Effector memory CD4-positive, alpha-beta T cell (primary cell): ENCODE results near the gene DEPDC5.

Source experiments
- DNase-seq, 3 donors: peaks; one replicate each; pipeline ENCODE4 v3.0.0-alpha.2; 2020
- H3K27ac ChIP-seq: 2 replicates; pipeline ENCODE4 v1.7.0; 2013; ENCODE audit warnings: mild to moderate bottlenecking, low read length, moderate library complexity; ENCODE audit not compliant: insufficient read depth, poor library complexity, severe bottlenecking
- H3K27me3 ChIP-seq: replicated peaks from 2 replicates; pipeline ENCODE4 v1.7.0; 2013; ENCODE audit warnings: mild to moderate bottlenecking, low read length; ENCODE audit not compliant: insufficient read depth, control insufficient read depth, poor library complexity, severe bottlenecking
- H3K36me3 ChIP-seq: 2 replicates; pipeline ENCODE4 v1.7.0; 2013; ENCODE audit warnings: mild to moderate bottlenecking, low read length, moderate library complexity; ENCODE audit not compliant: control insufficient read depth, insufficient read depth
- H3K4me1 ChIP-seq: 2 replicates; pipeline ENCODE4 v1.7.0; 2013; ENCODE audit warnings: low read length, mild to moderate bottlenecking; ENCODE audit not compliant: control insufficient read depth, insufficient read depth, poor library complexity, severe bottlenecking
- H3K4me3 ChIP-seq: 2 replicates; pipeline ENCODE4 v1.7.0; 2013; ENCODE audit warnings: low read length, low read depth, mild to moderate bottlenecking; ENCODE audit not compliant: insufficient read depth, poor library complexity, severe bottlenecking
- H3K9me3 ChIP-seq: 2 replicates; pipeline ENCODE4 v1.7.0; 2013; ENCODE audit warnings: mild to moderate bottlenecking, low read length, moderate library complexity; ENCODE audit not compliant: control insufficient read depth

DEPDC5 gene

GRCh38 chr22:31948002-31948401, 194.2 kb downstream of the DEPDC5 start:
- DNase-seq = no peak
- Histone ChIP-seq H3K36me3 (peaks cover 15% of the 10 kb centered on the region), H3K27me3 (no peaks in the 10 kb centered on the region), H3K4me1 (peaks cover 20% of the 10 kb centered on the region), H3K9me3 (no peaks in the 10 kb centered on the region), H3K27ac (no peak overlapping the region), H3K4me3 (no peak overlapping the region)

DNA sequence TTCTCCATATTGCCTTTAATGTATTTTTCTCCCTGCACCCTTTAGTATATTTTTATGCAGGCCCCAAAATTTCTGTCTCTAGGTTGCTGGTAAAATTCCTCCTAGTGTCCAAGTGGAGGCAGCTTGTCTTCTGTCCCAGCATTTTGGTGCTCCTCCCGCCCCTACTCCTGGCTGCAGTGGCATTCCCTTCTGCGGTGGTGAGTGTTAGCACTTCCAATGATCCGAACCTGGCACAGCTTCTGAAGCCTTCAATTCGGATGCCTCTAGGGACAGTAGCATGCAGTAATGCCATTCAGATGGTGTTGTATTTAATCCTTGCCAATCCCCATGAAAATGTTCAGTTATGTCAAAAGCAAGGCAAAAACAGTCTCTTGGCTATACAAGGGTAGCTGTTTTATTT, 196.4 kb downstream of the DEPDC5 start:
- peaks cover 15% of the 10 kb centered on the region for H3K36me3 ChIP-seq

DNA sequence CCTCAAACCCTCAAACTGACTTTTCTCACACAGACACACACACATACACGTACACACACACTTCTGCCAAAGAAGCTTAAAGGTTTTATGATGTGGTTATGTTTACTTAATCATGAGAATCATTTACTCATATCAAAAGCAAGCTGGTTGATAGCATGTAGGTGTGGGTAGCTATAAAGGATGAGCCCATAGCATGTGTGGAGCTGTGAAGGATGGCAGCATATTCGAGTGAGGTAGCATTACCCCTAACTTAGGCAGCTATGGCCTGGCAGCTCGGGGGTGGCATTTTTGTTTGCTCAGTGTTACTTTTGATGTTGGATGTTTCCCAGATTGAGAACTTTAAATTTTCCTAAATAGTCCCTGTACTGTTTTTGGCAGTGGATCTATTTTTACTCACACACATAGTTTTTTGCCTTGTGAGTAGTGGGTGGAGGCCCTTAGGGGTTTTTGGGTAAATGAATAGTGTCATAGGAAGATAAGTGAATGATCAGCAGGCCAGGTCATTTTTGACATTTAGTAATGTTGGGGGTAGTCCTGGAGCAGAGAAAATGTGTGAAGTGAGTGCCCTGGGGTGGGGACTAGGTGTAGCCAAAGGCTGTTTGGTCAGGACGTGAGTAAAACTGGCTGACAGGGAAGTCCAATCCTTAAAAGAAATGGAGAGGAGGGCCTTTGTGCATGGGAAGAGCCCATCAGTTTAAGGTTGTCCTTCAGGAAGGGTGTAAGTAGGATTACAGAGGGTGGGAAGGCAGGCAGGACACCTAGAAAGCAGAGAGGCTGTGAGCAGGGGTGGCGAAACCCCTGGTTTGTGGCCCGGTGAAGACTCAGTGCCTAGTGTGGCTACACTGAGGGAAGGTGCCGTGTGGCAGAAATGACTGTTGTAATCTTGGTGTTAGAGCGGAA, 197.6 kb downstream of the DEPDC5 start:
- Histone ChIP-seq H3K9me3 (no peaks in the 10 kb centered on the region), H3K4me1 (peaks cover 42% of the 10 kb centered on the region), H3K27ac (no peak overlapping the region), H3K4me3 (no peak overlapping the region), H3K36me3 (peaks cover 15% of the 10 kb centered on the region), H3K27me3 (no peaks in the 10 kb centered on the region)
- DNase-seq = no peak

More for the DNA sequence above, 196.4 kb downstream of the DEPDC5 start:
- Histone ChIP-seq H3K27ac (no peak overlapping the region), H3K4me3 (no peak overlapping the region), H3K4me1 (peaks cover 33% of the 10 kb centered on the region), H3K9me3 (no peaks in the 10 kb centered on the region), H3K27me3 (no peaks in the 10 kb centered on the region)
- DNase-seq = no peak

GRCh38 chr22:31952094-31952401, 198.2 kb downstream of the DEPDC5 start:
- Histone ChIP-seq H3K36me3 (peaks cover 18% of the 10 kb centered on the region), H3K27ac (no peak overlapping the region)

GRCh38 chr22:31952472-31952871, 198.7 kb downstream of the DEPDC5 start:
- H3K36me3 ChIP-seq = peaks cover 18% of the 10 kb centered on the region
- peak overlapping the region; percentile 8 for H3K27ac ChIP-seq
- no peaks in the 10 kb centered on the region for H3K9me3 ChIP-seq
- no peak for DNase-seq
- no peaks in the 10 kb centered on the region for H3K27me3 ChIP-seq
- H3K4me3 ChIP-seq = no peak overlapping the region
- H3K4me1 ChIP-seq = peaks cover 49% of the 10 kb centered on the region

More at GRCh38 chr22:31952094-31952401, 198.2 kb downstream of the DEPDC5 start:
- Histone ChIP-seq H3K4me1 (peaks cover 47% of the 10 kb centered on the region), H3K4me3 (no peak overlapping the region), H3K9me3 (no peaks in the 10 kb centered on the region), H3K27me3 (no peaks in the 10 kb centered on the region)
- no peak for DNase-seq

DNA sequence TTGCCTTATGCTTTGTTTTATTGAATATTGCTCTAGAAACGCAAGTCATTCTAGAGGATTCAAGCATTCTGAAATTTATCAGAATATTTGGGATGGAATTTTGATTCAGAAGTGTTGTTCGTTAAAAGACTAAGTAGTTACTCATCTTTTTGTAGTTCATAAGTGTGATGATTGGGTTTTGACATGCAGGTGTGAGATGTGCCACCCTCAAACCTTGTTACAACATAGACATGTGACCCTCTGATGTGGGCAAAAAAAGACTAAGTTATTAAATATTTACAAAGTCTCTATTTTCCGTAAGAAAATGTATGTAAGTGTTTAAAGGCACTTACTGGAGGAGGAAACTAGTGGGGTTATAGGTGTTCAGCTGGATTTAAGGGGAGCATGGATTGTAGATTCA, 199.4 kb downstream of the DEPDC5 start:
- peaks cover 56% of the 10 kb centered on the region for H3K4me1 ChIP-seq
- no peak overlapping the region for H3K4me3 ChIP-seq
- H3K9me3 ChIP-seq = no peaks in the 10 kb centered on the region
- H3K36me3 ChIP-seq = peaks cover 10% of the 10 kb centered on the region
- H3K27ac ChIP-seq = peak overlapping the region; percentile 36
- H3K27me3 ChIP-seq = no peaks in the 10 kb centered on the region
- DNase-seq = no peak

DNA sequence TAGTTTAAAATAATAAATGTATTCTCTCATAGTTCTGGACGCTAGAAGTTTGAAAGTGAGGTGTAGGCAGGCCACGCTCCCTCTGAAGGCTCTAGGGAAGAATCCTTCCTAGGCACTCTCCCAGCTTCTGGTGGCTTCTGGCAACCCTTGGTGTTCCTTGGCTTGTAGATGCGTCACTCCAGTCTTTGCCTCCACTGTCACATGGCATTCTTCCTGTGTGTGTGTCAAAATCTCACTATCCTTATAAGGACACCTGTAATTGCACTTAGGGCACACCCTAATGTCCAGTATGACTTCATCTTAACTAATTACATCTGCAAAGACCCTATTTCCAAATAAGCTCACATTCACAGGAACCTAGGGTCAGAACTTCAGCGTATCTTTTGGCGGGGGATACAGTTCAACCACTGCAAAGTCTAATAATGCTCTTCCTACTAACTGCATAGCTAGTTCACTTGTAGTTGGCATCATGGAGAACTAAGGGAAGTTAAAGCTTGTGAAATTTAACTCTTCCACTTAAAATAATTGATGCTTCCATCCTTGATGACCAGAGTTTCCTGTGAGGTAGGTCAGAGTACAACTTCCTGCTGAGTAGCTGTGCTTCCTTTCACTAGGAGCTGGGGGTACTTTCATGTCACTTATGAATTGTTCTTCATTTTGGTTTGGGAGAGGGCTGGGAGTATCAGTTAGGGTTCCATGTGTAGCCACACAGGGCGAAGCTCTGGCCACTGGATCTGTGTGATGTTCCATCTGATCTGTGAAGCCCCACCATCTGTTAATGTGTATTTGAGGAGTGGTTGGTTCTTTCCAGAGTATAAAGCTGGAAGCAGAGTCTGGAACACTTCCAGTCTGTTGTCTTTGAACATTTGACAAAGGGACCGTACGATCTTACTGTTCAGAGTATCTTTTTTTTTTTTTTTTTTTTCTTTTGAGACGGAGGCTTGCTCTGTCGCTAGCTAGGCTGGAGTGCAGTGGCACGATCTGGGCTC, 201.0 kb downstream of the DEPDC5 start:
- H3K4me1 ChIP-seq = peaks cover 67% of the 10 kb centered on the region
- H3K36me3 ChIP-seq = peaks cover 6% of the 10 kb centered on the region
- DNase-seq = no peak
- H3K4me3 ChIP-seq = no peak overlapping the region
- no peaks in the 10 kb centered on the region for H3K27me3 ChIP-seq
- H3K9me3 ChIP-seq = no peaks in the 10 kb centered on the region
- no peak overlapping the region for H3K27ac ChIP-seq

- Histone ChIP-seq H3K9me3 (no peaks in the 10 kb centered on the region), H3K4me3 (no peak overlapping the region), H3K4me1 (peaks cover 67% of the 10 kb centered on the region), H3K27me3 (no peaks in the 10 kb centered on the region), H3K27ac (peak overlapping the region; percentile 57), H3K36me3 (peaks cover 3% of the 10 kb centered on the region)
- no peak for DNase-seq
Observed at GRCh38 chr22:31956360-31956759, 202.5 kb downstream of the DEPDC5 start.
